ENCODE results near the gene ARMC10.
A peak's percentile ranks its signal among the peaks of the same experiment; 100 is the strongest.

ARMC10 gene

DNA sequence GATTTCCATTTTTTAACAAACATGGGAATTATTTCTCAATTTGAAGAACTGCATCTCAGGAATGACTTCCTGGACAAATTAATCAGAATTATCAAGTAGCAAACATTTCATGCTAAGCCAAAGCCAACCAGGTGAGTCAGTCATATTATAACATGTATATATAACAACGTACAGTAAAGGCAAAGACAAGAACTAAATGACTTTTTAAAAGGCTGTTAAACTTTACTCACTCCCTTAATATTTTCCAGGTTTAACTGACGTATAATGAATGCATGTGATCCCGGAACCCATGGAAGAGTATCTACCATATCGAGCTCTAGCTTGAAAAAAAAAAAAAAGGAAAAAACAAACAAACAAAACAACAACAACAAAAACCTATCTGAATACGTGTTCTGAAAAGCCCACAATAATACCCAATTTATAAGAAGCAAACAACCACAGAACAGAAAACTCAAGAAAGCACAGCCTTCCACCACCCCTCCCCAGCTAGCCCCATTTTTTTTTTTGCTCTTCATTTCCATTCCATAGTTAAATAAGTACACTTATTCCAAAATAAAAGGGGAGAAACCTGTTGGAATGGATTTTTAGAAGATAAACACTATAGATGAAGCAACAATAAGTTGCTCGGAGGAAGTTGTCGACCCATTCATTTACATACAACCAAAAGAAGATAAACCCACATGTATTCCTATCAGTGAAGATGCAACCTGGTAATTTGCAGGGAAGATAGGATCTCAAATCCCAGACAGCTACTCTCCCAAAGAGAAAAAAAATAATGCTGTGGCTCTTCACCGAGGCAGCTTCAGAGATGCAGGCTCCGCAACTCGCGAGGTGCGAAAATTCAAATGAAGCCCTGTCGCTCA, 73.4 kb downstream of the ARMC10 start:
- peak overlapping the region; percentile 92 for H3K4me3 ChIP-seq (ENCODE audit: low read depth, low read length)
- TF ChIP-seq, protein P1, sequence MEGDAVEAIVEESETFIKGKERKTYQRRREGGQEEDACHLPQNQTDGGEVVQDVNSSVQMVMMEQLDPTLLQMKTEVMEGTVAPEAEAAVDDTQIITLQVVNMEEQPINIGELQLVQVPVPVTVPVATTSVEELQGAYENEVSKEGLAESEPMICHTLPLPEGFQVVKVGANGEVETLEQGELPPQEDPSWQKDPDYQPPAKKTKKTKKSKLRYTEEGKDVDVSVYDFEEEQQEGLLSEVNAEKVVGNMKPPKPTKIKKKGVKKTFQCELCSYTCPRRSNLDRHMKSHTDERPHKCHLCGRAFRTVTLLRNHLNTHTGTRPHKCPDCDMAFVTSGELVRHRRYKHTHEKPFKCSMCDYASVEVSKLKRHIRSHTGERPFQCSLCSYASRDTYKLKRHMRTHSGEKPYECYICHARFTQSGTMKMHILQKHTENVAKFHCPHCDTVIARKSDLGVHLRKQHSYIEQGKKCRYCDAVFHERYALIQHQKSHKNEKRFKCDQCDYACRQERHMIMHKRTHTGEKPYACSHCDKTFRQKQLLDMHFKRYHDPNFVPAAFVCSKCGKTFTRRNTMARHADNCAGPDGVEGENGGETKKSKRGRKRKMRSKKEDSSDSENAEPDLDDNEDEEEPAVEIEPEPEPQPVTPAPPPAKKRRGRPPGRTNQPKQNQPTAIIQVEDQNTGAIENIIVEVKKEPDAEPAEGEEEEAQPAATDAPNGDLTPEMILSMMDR (IDR thresholded peaks at IDR 0.05; ENCODE audit: borderline replicate concordance, insufficient read depth, low read depth, low read length), result no peak

Data from GM12875 (cell line).